Panc1 (cell line): ENCODE data around the gene MRPS11.

Source experiments
- CTCF ChIP-seq: fragments of 450-650 bp; IDR thresholded peaks from 2 replicates; pipeline ENCODE4 v1.5.1; 2017; ENCODE audit warnings: mild to moderate bottlenecking
- POLR2AphosphoS5 ChIP-seq: IDR thresholded peaks from 2 replicates; pipeline ENCODE4 v1.6.1; 2012; ENCODE audit warnings: mild to moderate bottlenecking, low read depth, low read length, moderate library complexity
- REST ChIP-seq, 2 experiments: IDR thresholded peaks; 2 replicates each; pipeline ENCODE4 v1.6.1; 2011 to 2012; ENCODE audit warnings: low read depth in 2 of 2, control low read depth in 1 of 2, low read length in 1 of 2, mild to moderate bottlenecking in 1 of 2, moderate library complexity in 1 of 2; ENCODE audit not compliant: insufficient read depth in 1 of 2
- SIN3A ChIP-seq: IDR thresholded peaks from 2 replicates; pipeline ENCODE4 v1.6.1; 2012; ENCODE audit warnings: low read depth, mild to moderate bottlenecking, low read length, moderate library complexity, borderline replicate concordance; ENCODE audit not compliant: insufficient read depth
- TCF7L2 ChIP-seq: IDR thresholded peaks from 2 replicates; pipeline ENCODE4 v1.6.1; 2011; ENCODE audit warnings: mild to moderate bottlenecking, low read depth, low read length, inconsistent platforms

DNA sequence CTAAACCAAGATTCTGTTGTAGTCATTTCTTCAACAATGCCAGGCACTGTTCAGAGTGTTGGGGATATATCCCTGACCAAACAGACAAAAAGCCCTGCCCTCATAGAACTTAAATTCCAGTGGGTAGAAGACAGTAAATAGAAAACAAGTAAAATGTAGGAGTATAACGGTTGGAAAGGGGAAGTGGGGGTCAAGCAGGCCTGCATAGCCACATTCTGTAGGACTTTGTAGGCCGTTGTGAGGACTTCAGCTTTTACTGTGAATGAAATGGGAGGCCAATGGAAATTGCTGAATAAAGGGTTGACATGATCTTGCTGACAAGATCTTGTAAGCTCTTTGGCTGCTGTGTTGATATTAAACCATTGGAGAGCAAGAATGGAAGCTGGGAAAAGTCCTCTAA, 1.8 kb downstream of the MRPS11 start:
- TF ChIP-seq POLR2AphosphoS5 = no peak
- TF ChIP-seq CTCF = no peak
- no peak for TF ChIP-seq REST (IDR thresholded peaks at IDR 0.05; ENCODE audit: insufficient read depth in 1 of 2, low read depth in 2 of 2, low read length in 1 of 2)
- no peak for TF ChIP-seq SIN3A
- no peak for TF ChIP-seq TCF7L2
